Activated CD4-positive, CD25-positive, alpha-beta regulatory T cell treated with anti-CD3 and anti-CD28 coated beads, Interleukin-2, amount 50 U/mL, for 16 hours (primary cell): ENCODE measurements around the gene SLC23A1.
"Not testable (repeated sequence)": the region's sequence is repeated elsewhere in the genome, so short reads cannot be mapped to it uniquely, and the experiment has no call there.

Experiments
- DNase-seq: peaks from one replicate; pipeline ENCODE4 v3.0.0-alpha.2; 2020; ENCODE audit warnings: low read depth, low spot score

Gene SLC23A1

DNA sequence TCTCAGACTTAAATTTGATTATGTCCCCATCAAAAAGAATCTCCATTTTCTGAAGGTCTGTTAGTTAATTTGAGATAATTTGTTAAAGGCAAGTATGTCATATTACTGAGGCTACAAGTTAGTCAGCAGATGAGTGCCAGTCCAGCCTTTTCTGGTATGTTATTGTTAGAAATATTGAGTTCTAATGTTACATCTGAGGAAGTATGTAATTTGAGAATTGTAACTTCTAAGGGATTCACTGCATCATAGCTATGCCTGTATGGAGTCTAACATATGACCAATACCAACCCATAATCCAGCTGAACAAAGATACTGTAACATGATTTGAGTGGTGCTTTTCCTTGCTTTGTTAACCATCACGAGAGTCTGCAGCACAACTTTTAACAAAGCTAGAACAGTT, 13.9 kb downstream of the SLC23A1 start:
- DNase-seq: no peak

GRCh38 chr5:139368613-139369012, 14.5 kb downstream of the SLC23A1 start:
- DNase-seq: no peak

DNA sequence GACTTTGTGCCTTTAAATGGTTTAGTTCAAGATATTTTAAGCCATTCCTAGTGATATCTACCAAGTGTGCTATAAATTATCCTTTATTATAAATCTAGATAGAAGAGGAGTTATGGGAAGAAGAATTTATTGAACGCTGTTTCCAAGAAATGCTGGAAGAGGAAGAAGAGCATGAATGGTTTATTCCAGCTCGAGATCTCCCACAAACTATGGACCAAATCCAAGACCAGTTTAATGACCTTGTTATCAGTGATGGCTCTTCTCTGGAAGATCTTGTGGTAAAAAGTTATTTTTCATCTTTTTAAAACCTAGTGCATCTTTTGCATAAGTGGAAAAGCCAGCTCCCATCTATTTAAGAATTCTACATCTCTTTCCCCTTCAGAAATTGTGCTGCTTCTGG, 18.6 kb downstream of the SLC23A1 start:
- DNase-seq: no peak

GRCh38 chr5:139363937-139364336, 19.2 kb downstream of the SLC23A1 start:
- DNase-seq: no peak

GRCh38 chr5:139361835-139362429, 21.2 kb downstream of the SLC23A1 start:
- no peak for DNase-seq

- no peak for DNase-seq
Measured at GRCh38 chr5:139360384-139360783, 22.7 kb downstream of the SLC23A1 start.

DNA sequence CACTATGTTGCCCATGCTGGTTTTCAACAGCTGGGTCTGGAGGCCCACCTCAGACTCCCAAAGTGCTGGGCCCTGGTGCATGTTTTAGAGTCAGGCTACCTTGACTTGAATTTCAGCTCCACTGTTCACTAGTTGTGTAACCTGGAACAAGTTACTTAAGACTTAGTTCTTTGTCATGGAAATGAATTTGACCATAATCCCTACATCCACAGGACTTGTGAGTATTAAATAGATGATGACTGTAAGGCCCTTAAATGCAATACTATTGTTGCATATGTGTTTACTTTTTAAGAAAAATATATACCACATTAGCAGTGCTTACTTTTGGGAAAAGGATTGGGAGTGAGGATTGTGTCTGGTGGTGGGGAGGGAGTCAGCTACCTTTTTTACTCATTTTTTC, 25.0 kb downstream of the SLC23A1 start:
- no peak for DNase-seq

GRCh38 chr5:139355900-139356299, 27.2 kb downstream of the SLC23A1 start:
- DNase-seq: not testable (repeated sequence)

GRCh38 chr5:139354186-139354585, 28.9 kb downstream of the SLC23A1 start:
- no peak for DNase-seq

- not testable (repeated sequence) for DNase-seq
Measured at GRCh38 chr5:139347863-139348262, 35.2 kb downstream of the SLC23A1 start.

DNA sequence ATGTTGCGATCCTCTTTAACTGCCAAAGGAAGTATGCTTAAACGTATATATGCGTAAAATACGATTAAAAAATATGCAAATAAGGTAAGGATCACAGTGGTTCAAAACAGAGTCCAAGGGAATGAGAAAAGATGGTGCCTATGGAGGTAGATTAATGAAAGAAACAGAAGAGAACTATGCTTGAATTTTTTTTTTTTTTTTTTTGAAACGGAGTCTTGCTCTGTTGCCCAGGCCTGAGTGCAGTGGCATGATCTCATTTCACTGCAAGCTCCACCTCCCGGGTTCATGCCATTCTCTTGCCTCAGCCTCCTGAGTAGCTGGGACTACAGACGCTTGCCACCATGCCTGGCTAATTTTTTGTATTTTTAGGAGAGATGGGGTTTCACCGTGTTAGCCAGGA, 37.7 kb downstream of the SLC23A1 start:
- not testable (repeated sequence) for DNase-seq

- DNase-seq: no peak
Measured at GRCh38 chr5:139344177-139344576, 38.9 kb downstream of the SLC23A1 start.

GRCh38 chr5:139343476-139343875, 39.6 kb downstream of the SLC23A1 start:
- no peak for DNase-seq

GRCh38 chr5:139342423-139342723, 40.7 kb downstream of the SLC23A1 start:
- DNase-seq: no peak

GRCh38 chr5:139341689-139342422, 41.2 kb downstream of the SLC23A1 start, which contains the start of gene PAIP2:
Gene PAIP2, plus strand, starts transcription at chr5:139341854. Its CDS starts 21,931 bp downstream, at chr5:139363785.
- peak; percentile 95 for DNase-seq

DNA sequence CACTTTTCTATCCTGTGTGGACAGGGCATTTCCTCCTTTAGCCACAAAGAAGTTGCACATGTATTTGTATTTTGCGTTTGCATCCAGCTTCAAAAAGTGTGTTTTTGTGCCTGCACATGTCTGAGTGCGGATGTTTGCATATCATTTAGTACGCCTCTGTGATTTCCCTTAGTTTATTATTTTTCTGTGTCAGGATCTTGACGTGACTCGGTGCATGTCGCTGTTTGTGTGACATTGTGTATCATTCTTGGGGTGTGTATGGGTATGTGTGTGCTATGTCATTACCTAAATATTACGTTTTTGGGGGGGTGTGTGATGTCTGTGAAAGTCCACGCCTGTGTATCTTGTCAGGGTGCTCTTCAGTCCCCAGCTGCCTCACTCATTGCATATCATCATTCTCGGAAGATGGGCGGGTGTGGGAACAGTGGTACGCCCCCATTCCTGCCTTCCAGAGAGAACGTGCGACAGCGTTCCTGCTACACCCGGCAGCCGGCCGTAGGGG, 41.9 kb downstream of the SLC23A1 start:
- no peak for DNase-seq

- no peak for DNase-seq
Measured at GRCh38 chr5:139340051-139340450, 43.0 kb downstream of the SLC23A1 start.

DNA sequence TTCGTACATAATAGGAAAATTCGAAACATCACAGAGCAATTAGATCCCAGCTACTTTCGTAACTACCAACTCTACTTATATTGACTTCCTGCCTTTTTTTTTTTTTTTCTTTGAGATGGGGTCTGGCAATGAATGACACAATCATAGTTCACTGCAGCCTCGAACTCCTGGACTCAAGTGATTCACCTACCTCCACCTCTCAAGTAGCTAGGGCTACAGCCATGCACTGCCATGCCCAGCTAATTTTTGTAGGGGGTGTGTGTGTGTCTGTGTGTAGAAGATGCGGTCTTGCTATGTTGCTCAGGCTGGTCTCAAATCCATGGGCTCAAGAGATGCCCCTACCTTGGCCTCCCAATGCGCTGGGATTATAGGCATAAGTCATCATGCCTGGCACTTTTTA, 47.3 kb downstream of the SLC23A1 start:
- no peak for DNase-seq
